Middle frontal gyrus (tissue), 1 donor: ENCODE measurements around the gene CLEC7A.

Experiments
- DNase-seq: peaks from one replicate; pipeline ENCODE4 v3.0.0-alpha.2; 2015; ENCODE audit warnings: low spot score; ENCODE audit errors: extremely low spot score

Gene CLEC7A

DNA sequence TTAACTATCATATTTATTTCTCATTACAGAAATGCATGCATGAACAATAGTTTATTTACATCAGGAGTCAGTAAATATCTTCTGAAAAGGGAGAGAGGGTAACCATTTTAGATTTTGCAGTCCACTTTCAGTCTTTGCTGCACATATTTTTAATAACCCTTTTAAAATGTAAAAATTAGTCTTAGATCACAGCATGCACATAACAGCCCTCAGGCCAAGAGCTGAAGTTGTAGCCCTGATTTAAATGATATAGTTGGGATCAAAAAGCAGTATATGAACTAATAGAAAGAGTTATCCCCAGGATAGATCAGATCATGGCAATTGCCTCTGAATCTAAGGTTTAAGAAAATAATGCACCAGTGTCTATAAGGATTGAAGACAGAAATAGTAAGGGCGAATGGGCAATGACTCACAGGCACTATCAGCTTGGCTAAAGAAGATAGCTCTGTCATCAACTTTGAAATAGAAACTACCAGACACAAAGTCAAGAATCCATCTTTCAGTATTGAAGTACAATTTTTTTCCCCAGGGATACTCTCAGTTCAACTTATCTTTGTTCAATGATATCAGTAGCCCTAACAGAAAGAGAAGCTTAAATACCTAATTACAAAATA lies 13.1 kb upstream of the CLEC7A start:
- no peak for DNase-seq

- DNase-seq = peak; percentile 35
Measured at GRCh38 chr12:10140001-10140400, 10.0 kb upstream of the CLEC7A start.

DNA sequence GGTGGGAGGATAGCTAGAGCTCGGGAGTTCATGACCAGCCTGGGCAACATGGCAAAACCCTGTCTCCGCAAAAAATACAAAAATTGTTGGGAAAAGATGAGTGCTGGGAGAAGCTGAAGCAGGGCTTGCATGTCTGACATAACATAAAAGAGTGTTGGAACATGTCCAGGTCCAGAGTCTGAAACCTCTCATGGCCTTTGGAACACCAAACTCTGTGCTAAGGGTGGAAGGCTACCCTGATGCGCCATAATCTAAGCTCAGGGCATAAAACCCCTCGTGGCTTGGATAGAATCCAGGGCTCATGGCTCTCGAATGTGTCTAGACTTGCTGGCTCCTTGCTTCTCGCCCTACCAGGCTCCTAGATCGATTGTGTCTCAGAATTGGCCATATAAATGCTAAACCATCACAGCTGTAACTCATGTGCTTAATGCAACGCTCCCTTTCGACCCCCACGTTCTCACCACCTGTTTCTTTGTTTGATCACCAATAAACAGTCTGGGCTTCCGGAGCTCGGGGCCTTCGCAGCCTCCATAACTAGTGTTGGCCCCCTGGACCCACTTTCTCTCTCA lies 6.7 kb upstream of the CLEC7A start:
- no peak for DNase-seq

DNA sequence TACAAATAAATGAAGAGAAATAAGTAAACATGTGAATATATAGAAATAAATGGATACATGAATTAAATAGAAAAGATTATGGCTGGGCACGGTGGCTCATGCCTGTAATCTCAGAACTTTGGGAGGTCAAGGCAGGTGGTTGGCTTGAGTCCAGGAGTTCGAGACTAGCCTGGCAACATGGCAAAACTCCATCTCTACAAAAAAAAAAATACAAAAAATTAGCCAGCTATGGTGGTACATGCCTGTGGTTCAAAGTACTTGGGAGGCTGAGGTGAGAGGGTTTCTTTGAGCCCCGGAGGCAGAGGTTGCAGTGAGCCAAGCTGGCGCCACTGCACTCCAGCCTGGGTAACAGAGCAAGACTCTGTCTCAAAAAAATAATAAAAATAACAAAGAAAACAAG lies 5.1 kb upstream of the CLEC7A start:
- no peak for DNase-seq

GRCh38 chr12:10132850-10133370 lies 2.9 kb upstream of the CLEC7A start:
- DNase-seq = no peak

GRCh38 chr12:10131111-10131690 lies 1.2 kb upstream of the CLEC7A start:
- no peak for DNase-seq

DNA sequence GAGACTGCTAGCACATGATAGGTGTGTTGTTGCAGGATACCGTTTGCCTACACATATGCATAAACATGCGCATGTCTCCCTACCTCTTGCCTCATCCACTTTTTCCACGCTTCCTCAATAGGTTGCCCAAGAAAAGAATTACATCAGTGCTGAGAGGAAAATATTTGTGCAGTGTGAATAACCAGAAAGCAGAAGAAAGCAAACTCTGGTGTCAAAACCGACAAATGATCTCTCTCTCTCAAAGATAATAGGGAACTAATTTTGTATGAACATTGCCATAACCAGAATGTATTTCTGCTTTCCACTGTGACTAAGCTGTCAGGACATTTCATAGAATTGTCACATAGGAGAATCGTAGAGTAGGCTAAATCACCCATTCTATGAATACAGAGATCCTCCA lies 1.3 kb downstream of the CLEC7A start:
- DNase-seq = no peak

DNA sequence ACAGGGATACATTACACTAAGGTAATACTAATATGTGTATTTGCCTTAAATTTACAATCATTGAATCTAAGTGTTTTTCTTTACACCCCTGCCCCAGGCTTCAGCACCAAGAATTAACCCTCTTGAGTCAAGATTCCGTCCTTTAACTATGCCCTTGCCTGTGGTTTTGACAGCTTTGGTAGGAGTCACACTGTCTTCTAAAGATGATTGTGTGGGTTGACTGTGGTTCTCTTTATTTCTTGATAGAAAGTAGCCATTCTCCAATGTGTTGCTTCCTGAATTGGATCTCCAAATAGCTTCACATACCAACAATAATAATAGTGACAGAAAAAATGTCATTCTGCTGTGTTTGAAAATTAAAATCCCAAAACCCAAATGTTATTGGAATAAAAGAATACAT lies 3.6 kb downstream of the CLEC7A start:
- DNase-seq = no peak

DNA sequence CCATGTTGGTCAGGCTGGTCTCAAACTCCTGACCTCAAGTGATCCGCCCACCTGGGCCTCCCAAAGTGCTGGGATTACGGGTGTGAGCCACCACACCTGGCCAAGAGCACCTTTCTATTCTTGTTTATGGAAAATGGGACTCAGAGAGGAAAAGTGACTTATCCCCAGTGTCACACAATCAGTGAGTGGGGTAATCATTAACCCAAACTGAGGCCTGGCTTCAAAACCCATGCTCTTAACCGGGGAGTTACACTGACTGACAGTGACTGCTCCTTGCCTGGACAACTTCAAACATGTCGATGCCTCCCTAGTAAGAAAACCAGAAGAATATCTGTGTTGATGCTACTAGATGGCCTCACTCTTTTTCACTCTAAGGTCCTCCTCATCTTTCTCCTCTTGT lies 7.3 kb downstream of the CLEC7A start:
- no peak for DNase-seq

GRCh38 chr12:10121278-10121677 lies 8.7 kb downstream of the CLEC7A start:
- no peak for DNase-seq

GRCh38 chr12:10119066-10119465 lies 10.9 kb downstream of the CLEC7A start:
- no peak for DNase-seq

- DNase-seq = no peak
Measured at GRCh38 chr12:10115890-10116289, 14.1 kb downstream of the CLEC7A start.

DNA sequence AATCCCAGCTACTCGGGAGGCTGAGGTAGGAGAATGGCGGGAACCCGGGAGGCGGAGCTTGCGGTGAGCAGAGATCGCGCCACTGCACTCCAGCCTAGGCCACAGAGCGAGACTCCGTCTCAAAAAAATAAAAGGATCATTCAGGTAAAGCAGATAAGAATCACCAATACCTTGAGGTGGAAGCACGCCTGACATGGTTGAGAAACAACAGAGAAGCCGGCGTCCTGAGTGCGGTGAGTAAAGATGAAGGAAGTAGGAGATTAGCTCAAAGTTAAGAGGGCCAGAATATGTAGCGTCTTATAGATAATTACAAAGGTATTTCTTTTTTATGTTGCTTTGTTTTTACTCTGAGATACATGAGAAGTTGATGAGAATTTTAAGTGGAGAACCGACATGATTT lies 14.7 kb downstream of the CLEC7A start:
- DNase-seq = no peak

- DNase-seq = no peak
Measured at GRCh38 chr12:10113920-10114319, 16.1 kb downstream of the CLEC7A start.

GRCh38 chr12:10113075-10113474 lies 16.9 kb downstream of the CLEC7A start:
- no peak for DNase-seq

DNA sequence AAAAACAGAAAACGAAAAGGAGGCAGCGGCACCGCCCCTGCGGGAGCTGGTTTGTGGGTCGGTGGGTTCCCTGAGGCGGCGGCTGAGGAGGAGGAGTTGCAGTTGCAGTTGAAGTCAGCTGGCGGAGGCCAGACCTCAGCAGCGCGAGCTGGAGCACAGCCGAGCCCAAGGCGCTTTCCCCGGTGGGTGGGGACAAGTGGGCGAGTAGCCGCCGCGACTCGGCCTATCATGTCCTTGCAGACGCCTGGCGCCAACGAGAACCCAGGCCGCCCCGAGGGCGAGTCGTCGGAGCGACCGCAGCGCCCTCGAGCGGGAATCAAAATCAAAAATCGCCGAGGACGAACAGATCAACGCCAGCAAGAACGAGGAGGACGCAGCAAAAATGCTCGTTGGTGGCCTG lies 18.5 kb downstream of the CLEC7A start:
- DNase-seq = no peak

GRCh38 chr12:10110256-10110844 lies 19.6 kb downstream of the CLEC7A start:
- DNase-seq = no peak

- DNase-seq = no peak
Measured at GRCh38 chr12:10102322-10102721, 27.7 kb downstream of the CLEC7A start.

GRCh38 chr12:10101648-10102220 lies 28.3 kb downstream of the CLEC7A start:
- DNase-seq = no peak

- DNase-seq = no peak
Measured at GRCh38 chr12:10101042-10101579, 28.9 kb downstream of the CLEC7A start.

- no peak for DNase-seq
Measured at GRCh38 chr12:10098791-10099190, 31.2 kb downstream of the CLEC7A start, which contains the start of gene CLEC1A. Gene CLEC1A, minus strand, starts transcription at chr12:10098985. Its CDS starts 63 bp downstream, at chr12:10098922.

DNA sequence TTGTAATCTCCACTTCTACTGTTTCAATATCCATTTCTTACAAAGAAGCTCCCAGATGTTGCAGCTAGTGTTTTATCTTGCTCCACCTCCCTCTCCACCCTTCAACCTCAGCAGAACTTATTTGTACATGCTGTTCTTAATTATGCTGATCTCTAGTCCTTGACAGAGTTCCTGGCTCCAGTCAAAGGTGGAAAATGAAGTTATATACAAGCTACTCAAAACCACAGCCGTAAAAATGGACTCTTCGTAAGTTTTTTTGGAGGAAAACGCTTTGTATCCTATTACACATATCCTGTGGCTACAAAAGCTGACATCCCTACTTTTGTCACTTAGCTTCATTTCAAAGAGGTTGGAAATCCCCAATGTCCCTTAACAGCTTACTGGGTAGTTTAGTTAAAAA lies 32.5 kb downstream of the CLEC7A start:
- DNase-seq = no peak
